Measurements from ENCODE around the gene ADSL.

ADSL gene

GRCh38 chr22:40328546-40329456 lies 17.5 kb upstream of the ADSL start:
- no peak for DNase-seq (ENCODE audit: low read depth, low spot score)

GRCh38 chr22:40329466-40329865 lies 16.8 kb upstream of the ADSL start:
- no peak for DNase-seq (ENCODE audit: low read depth, low spot score)

DNA sequence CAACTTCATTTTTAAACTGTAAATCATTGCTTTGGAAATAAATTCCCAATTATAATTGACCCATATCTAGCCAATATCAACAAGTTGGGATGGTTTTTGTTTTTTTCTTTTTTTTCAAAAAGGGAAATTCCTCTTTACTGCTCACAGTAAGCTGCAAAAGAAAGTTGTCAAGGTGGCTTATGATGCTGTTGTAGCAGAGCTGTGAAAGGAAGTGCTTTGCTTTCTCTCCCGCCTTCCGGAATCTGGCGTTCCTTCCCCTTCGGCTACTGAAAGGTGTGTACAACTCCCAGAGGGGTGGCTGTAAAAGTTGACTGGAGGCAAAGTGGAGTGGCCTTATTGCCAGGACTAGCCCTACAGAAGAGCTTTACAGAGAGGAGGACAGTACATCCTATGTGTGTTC lies 16.2 kb upstream of the ADSL start:
- no peak for DNase-seq (ENCODE audit: low read depth, low spot score)

GRCh38 chr22:40330615-40331014 lies 15.7 kb upstream of the ADSL start:
- DNase-seq (ENCODE audit: low read depth, low spot score), result no peak

DNA sequence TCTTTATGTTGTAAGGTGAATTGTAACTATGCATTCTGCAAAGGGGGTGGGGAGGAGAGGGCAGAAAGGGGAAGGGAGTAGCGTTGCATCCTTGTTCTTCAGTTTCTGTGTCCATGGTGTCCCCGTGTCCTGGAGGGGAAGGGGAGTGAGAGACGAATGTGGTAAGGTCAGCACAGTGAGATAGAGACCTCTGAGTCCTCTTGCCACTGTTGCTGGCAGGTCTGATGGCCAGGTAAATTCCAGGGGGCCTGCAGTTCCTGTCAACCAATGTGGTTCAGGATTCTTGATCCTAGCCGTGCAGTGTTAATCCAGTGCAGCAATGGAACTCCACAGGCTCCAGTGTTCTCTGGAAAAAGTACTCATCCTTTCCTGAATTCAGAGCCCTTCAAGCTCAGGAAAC lies 14.6 kb upstream of the ADSL start:
- no peak for DNase-seq (ENCODE audit: low read depth, low spot score)

- DNase-seq (ENCODE audit: low read depth, low spot score), result no peak
These were observed 13.9 kb upstream of the ADSL start for GRCh38 chr22:40332319-40332781.

GRCh38 chr22:40334060-40334459 lies 12.2 kb upstream of the ADSL start:
- DNase-seq (ENCODE audit: low read depth, low spot score), result no peak

DNA sequence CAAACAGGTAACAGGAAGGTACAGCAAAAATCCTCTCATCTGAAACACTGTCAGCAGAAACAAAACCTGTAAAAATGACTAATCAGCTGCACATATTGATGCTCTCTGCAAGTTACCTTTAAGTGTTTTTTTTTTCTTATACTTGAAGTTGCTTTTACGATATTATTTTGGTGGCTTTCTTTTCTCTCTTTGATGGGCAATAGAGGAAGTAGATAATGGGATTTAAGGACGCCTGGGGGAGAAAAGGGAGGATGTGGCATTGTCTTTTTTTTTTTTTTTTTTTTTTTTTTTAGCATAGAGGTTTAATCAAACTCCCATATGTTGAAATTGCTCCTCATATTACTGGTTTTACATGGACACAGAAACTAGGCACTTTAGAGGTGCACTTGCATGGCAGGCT lies 11.4 kb upstream of the ADSL start:
- DNase-seq (ENCODE audit: low read depth, low spot score), result no peak

GRCh38 chr22:40335358-40335757 lies 10.9 kb upstream of the ADSL start:
- DNase-seq (ENCODE audit: low read depth, low spot score), result no peak

- DNase-seq (ENCODE audit: low read depth, low spot score), result no peak
These were observed 6.3 kb upstream of the ADSL start for GRCh38 chr22:40340044-40340443.

DNA sequence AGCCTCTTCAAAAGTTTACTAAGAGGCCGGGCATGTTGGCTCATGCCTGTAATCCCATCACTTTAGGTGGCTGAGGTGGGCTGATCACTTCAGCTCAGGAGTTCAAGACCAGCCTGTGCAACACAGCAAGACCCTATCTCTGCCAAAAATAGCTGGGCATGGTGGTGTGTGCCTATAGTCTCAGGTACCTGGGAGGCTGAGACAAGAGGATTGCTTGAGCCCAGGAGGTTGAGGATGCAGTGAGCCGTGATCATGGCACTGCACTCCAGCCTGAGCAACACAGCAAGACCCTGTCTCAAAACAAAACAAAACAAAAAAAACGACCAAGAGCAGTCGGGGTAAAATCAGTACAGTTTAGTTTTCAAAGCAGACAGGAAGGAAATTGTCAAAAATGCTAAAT lies 4.7 kb upstream of the ADSL start:
- no peak for DNase-seq (ENCODE audit: low read depth, low spot score)

DNA sequence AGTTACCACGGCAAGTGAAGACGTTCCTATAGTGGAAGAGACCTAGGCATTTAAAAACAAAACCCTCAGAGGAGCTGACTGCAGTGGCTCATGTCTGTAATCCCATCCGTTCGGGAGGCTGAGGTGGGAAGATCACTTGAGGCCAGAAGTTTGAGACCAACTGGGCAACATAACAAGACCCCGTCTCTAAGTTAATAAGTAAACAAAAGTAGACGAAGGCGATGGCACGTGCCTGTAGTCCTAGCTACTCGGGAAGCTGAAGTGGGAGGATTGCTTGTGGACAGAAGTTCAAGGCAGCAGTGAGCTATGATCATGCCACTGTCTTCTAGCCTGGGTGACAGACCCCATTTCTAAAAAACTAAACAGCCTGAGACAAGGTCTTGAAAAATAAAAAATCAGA lies 3.8 kb upstream of the ADSL start:
- no peak for DNase-seq (ENCODE audit: low read depth, low spot score)

DNA sequence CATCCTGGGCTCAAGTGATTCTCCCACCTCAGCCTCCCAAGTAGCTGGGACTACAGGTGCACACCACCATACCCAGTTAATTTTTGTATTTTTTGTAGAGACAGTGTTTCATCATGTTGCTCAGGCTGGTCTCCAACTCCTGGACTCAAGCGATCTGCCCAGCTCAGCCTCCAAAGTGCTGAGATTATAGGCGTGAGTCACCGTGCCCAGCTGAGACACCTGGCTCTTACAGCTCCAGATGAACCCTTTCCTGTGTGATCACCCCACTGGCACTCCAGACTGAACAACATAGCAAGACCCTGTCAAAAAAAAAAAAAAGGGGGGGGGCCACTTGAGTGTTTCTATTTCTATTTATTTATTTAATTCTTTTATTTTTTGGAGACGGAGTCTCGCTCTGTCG lies 1.0 kb upstream of the ADSL start:
- DNase-seq (ENCODE audit: low read depth, low spot score), result no peak

- no peak for DNase-seq (ENCODE audit: low read depth, low spot score)
These were observed 500 bp upstream of the ADSL start for GRCh38 chr22:40345815-40346184.

GRCh38 chr22:40347300-40347699 lies 1.0 kb downstream of the ADSL start:
- no peak for DNase-seq (ENCODE audit: low read depth, low spot score)

- peak; percentile 43 for DNase-seq (ENCODE audit: low read depth, low spot score)
These were observed 1.8 kb downstream of the ADSL start for GRCh38 chr22:40348025-40348658.

DNA sequence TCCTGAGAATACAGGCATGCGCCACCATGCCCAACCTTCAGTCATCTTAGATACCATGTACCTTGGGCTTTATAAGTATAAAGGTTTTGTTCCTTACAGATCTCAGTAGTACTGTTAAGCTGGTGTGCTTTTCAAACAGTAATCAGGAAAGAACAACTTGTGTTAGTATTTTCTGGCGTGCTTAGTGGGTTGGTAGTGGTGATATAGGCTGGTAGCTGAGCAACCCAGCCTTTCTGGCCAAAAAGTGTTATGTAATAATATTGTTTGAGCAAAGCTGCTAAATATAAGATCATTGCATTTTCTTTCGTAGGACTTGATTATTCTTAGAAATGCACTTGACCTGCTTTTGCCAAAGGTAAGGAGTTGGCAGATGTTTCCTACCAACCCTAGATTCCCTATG lies 6.5 kb downstream of the ADSL start:
- DNase-seq (ENCODE audit: low read depth, low spot score), result no peak

DNA sequence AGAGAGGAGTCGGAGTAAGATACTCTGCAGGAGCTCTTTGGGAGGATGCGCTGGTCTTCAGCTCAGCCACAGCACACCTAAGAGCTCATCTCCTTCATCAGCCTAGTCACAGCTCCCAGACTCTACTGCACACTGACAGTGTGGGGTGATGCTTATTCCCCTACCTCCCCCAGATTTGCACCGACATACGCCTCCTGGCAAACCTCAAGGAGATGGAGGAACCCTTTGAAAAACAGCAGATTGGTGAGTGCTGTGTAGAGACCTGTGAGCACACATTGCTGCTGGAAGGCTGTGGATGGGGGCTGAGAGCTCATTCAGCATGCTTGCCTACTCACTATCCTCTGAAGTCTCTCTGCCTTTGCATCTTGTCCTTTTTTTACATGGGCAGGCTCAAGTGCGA lies 14.8 kb downstream of the ADSL start:
- no peak for DNase-seq (ENCODE audit: low read depth, low spot score)

GRCh38 chr22:40363059-40363458 lies 16.8 kb downstream of the ADSL start:
- no peak for DNase-seq (ENCODE audit: low read depth, low spot score)

DNA sequence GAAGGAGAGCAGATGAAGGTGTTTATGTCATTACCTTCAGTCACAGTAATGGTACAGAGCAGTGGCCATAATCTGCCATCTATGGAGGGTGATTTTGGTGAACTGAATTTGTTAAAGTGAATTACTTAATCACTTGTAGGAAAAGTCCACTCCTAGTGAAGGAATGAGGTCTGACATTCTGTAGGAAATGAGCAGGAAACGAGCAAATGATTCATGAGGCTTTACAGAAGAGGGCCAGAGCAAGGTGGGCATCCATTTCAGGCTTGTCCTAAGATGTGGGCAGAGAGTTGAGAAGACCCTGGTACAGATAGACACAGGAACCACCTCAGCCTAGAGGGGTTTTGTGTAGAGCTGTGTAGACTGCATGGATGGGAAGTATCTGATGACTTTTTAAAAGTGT lies 18.1 kb downstream of the ADSL start:
- DNase-seq (ENCODE audit: low read depth, low spot score), result no peak

DNA sequence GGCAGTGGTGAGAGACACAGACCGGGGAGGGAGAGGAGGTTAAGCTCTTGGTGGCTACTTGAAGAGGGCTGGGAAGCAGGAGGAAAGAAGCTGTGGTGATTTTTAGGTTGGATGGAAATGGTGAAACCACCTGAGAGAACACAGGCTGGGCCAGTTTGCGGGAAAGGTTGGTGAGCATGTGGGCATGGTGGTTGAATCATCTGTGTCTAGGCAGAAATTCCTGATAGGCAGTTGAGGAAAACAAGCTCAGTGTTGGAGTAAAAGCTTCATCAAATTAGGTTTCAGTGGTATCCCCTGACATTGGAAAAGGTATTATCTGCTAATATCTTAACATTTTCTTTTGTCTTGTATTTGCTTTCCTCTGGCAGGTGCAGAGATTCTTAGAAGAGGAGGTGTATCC lies 19.8 kb downstream of the ADSL start:
- no peak for DNase-seq (ENCODE audit: low read depth, low spot score)

GRCh38 chr22:40367342-40367741 lies 21.0 kb downstream of the ADSL start:
- no peak for DNase-seq (ENCODE audit: low read depth, low spot score)

DNA sequence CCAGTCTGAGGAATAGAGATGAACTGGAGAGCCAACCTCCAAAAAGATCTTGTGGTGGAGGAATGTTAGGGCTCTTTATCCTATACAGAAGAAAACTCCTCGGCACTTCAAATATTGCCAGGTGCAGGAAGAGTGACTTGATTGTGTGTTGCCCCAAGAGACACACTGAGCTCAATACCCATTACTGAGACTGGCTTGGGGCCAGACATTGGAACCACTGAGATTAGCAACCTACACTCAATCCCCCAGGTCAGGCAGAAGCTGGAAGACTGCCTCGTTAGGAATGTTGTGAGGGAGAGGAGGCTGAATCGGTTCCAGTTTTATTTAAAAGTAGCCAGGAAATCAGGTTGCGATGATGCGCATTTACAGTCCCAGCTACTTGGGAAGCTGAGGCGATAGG lies 21.7 kb downstream of the ADSL start:
- no peak for DNase-seq (ENCODE audit: low read depth, low spot score)

Measured in activated CD4-positive, CD25-positive, alpha-beta regulatory T cell treated with anti-CD3 and anti-CD28 coated beads, Interleukin-2, amount 50 U/mL, for 16 hours (primary cell).